ENCODE measurements around the gene TENT5C.

TENT5C gene

DNA sequence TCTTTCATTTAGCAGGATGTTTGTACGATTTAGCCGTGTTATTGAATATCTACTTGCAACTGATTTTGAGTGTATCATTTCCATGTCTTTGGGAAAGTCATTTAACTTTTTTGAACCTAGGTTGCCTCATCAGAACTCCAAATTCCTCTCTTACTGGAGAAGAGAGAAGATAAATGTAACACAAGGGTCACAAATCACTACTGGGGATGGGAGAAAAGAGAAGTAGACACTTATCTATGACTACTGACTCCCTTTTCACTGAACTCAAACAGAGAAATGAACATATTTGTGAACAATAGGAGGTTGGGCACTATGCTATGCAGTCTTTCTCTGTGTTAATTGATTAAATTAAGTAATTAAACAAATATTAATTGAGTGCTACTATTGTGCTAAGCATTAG is 42.2 kb downstream of the TENT5C start:
- 0 out of 2 replicates have a peak, but pooled peaks cover 4% of the 10 kb centered on the region for H3K27me3 ChIP-seq (ENCODE audit: control insufficient read depth, low read length)
- H3K27ac ChIP-seq (ENCODE audit: low read depth, low read length), result no peak overlapping the region
- no peak for TF ChIP-seq EZH2phosphoT487 (IDR thresholded peaks at IDR 0.05; ENCODE audit: borderline replicate concordance, low read length)
- TF ChIP-seq, protein P1, sequence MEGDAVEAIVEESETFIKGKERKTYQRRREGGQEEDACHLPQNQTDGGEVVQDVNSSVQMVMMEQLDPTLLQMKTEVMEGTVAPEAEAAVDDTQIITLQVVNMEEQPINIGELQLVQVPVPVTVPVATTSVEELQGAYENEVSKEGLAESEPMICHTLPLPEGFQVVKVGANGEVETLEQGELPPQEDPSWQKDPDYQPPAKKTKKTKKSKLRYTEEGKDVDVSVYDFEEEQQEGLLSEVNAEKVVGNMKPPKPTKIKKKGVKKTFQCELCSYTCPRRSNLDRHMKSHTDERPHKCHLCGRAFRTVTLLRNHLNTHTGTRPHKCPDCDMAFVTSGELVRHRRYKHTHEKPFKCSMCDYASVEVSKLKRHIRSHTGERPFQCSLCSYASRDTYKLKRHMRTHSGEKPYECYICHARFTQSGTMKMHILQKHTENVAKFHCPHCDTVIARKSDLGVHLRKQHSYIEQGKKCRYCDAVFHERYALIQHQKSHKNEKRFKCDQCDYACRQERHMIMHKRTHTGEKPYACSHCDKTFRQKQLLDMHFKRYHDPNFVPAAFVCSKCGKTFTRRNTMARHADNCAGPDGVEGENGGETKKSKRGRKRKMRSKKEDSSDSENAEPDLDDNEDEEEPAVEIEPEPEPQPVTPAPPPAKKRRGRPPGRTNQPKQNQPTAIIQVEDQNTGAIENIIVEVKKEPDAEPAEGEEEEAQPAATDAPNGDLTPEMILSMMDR (IDR thresholded peaks at IDR 0.05; ENCODE audit: low read depth, low read length, poor library complexity, severe bottlenecking), result no peak
- H3K4me3 ChIP-seq (ENCODE audit: low read length), result no peak overlapping the region
- H3K79me2 ChIP-seq (ENCODE audit: control insufficient read depth, low read length), result no peaks in the 10 kb centered on the region
- H3K36me3 ChIP-seq (ENCODE audit: control insufficient read depth, low read length), result no peaks in the 10 kb centered on the region
- no peak overlapping the region for H3K4me2 ChIP-seq (ENCODE audit: low read length)
- no peaks in the 10 kb centered on the region for H3K4me1 ChIP-seq (ENCODE audit: control insufficient read depth, low read length)
- no peaks in the 10 kb centered on the region for H4K20me1 ChIP-seq (ENCODE audit: control insufficient read depth, insufficient read depth, low read depth, low read length)
- H3F3A ChIP-seq (ENCODE audit: control insufficient read depth, insufficient read depth), result no peaks in the 10 kb centered on the region
- H3K9me2 ChIP-seq (replicated peaks; ENCODE audit: control insufficient read depth, low read length), result no peaks in the 10 kb centered on the region
- no peaks in the 10 kb centered on the region for H3K9me3 ChIP-seq (ENCODE audit: control insufficient read depth, insufficient read depth, low read length)

DNA sequence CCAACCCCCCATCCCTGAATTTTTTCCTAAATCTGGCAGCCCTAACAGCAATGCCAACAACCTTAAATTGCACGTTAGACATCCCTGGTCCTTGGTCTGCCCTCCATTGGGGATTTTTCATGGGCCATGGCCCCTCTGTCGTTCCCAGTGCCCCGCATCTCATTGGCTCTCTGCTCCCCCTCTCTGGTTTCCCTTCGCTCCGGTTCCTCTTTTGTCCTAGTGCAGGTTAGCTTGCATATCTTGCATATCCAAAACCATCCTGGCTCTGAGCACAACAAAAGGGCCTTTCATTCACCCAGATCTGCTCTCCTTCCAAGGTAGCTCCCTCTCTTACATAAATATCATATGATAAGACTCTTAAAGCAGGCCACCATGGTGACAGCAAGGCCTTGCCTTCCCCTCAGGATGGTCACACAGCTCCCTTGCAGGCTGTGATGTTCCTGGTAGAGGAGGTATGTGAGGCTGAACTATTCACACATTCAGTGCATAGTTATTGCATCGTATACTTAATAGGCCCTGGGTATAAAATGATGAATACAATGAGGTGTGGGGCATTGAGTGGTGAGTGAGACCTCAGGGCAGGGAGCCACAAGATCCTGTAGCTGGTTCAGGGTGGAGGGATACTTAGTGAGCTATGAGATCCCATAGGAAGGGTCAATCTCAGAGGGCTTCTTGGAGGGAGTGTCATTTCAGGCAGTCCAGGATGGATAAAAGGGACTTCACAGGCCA is 45.2 kb downstream of the TENT5C start:
- Histone ChIP-seq H3F3A (ENCODE audit: control insufficient read depth, insufficient read depth) (no peaks in the 10 kb centered on the region), H3K79me2 (ENCODE audit: control insufficient read depth, low read length) (no peaks in the 10 kb centered on the region), H3K9me3 (ENCODE audit: control insufficient read depth, insufficient read depth, low read length) (no peaks in the 10 kb centered on the region), H3K27ac (ENCODE audit: low read depth, low read length) (no peak overlapping the region), H3K4me2 (ENCODE audit: low read length) (no peak overlapping the region), H3K27me3 (ENCODE audit: control insufficient read depth, low read length) (no peaks in the 10 kb centered on the region), H3K4me3 (ENCODE audit: low read length) (no peak overlapping the region), H3K9me2 (replicated peaks; ENCODE audit: control insufficient read depth, low read length) (no peaks in the 10 kb centered on the region), H3K4me1 (ENCODE audit: control insufficient read depth, low read length) (peaks cover 26% of the 10 kb centered on the region), H3K36me3 (ENCODE audit: control insufficient read depth, low read length) (peaks cover 8% of the 10 kb centered on the region; the same call in 1 of the 2 replicates), H4K20me1 (ENCODE audit: control insufficient read depth, insufficient read depth, low read depth, low read length) (no peaks in the 10 kb centered on the region)
- TF ChIP-seq EZH2phosphoT487 (IDR thresholded peaks at IDR 0.05; ENCODE audit: borderline replicate concordance, low read length), result no peak
- TF ChIP-seq, protein P1 (IDR thresholded peaks at IDR 0.05; ENCODE audit: low read depth, low read length, poor library complexity, severe bottlenecking), result no peak

DNA sequence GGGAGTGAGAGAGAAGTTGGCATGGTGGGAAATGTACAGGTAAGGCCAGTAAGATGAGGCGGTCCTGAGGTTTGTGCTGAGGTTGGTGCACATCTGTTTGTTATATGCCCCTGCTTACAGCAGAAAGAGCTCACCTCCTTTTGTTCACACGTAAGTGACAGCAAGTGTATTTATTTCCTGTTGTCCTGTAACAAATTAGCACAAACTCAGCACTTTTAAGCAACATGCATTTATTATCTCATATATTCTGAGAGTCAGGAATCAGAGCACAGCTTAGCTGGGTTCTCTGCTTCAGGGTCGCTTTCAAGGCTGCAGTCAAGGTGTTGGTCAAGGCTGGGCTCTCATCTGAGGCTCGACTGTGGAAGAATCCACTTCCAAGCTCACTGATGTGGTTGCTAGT is 45.8 kb downstream of the TENT5C start:
- H3F3A ChIP-seq (ENCODE audit: control insufficient read depth, insufficient read depth), result no peaks in the 10 kb centered on the region
- no peaks in the 10 kb centered on the region for H4K20me1 ChIP-seq (ENCODE audit: control insufficient read depth, insufficient read depth, low read depth, low read length)
- H3K4me2 ChIP-seq (ENCODE audit: low read length), result no peak overlapping the region

More for the DNA sequence above, 45.8 kb downstream of the TENT5C start:
- H3K9me2 ChIP-seq (replicated peaks; ENCODE audit: control insufficient read depth, low read length), result no peaks in the 10 kb centered on the region
- no peaks in the 10 kb centered on the region for H3K79me2 ChIP-seq (ENCODE audit: control insufficient read depth, low read length)
- no peak overlapping the region for H3K4me3 ChIP-seq (ENCODE audit: low read length)
- H3K27me3 ChIP-seq (ENCODE audit: control insufficient read depth, low read length), result 0 out of 2 replicates have a peak, but pooled peaks cover 2% of the 10 kb centered on the region
- no peaks in the 10 kb centered on the region for H3K9me3 ChIP-seq (ENCODE audit: control insufficient read depth, insufficient read depth, low read length)
- no peak overlapping the region for H3K27ac ChIP-seq (ENCODE audit: low read depth, low read length)
- TF ChIP-seq, protein P1 (IDR thresholded peaks at IDR 0.05; ENCODE audit: low read depth, low read length, poor library complexity, severe bottlenecking), result no peak
- TF ChIP-seq EZH2phosphoT487 (IDR thresholded peaks at IDR 0.05; ENCODE audit: borderline replicate concordance, low read length), result no peak
- H3K4me1 ChIP-seq (ENCODE audit: control insufficient read depth, low read length), result peaks cover 33% of the 10 kb centered on the region
- peaks cover 8% of the 10 kb centered on the region; the same call in 1 of the 2 replicates for H3K36me3 ChIP-seq (ENCODE audit: control insufficient read depth, low read length)

Data from DOHH2 (cell line).